IPS-18c (cell line): Measurements from ENCODE around the gene VNN1.
"Not testable (repeated sequence)": the region's sequence is repeated elsewhere in the genome, so short reads cannot be mapped to it uniquely, and the experiment has no call there.

Source experiments
- H3K4me3 ChIP-seq: 2 replicates; pipeline ENCODE4 v1.7.0; 2013; ENCODE audit warnings: low read depth, mild to moderate bottlenecking, low read length, moderate library complexity; ENCODE audit not compliant: insufficient read depth
- H3K9me3 ChIP-seq: one replicate; pipeline ENCODE4 v1.6.1; 2013; ENCODE audit warnings: mild to moderate bottlenecking, low read length, moderate library complexity; ENCODE audit not compliant: control insufficient read depth, insufficient read depth

Gene VNN1

GRCh38 chr6:132690678-132691077 is 23.2 kb downstream of the VNN1 start:
- Histone ChIP-seq H3K4me3 (no peak overlapping the region), H3K9me3 (no peaks in the 10 kb centered on the region)

GRCh38 chr6:132687306-132687705 is 26.5 kb downstream of the VNN1 start:
- Histone ChIP-seq H3K4me3 (no peak overlapping the region), H3K9me3 (no peaks in the 10 kb centered on the region)

DNA sequence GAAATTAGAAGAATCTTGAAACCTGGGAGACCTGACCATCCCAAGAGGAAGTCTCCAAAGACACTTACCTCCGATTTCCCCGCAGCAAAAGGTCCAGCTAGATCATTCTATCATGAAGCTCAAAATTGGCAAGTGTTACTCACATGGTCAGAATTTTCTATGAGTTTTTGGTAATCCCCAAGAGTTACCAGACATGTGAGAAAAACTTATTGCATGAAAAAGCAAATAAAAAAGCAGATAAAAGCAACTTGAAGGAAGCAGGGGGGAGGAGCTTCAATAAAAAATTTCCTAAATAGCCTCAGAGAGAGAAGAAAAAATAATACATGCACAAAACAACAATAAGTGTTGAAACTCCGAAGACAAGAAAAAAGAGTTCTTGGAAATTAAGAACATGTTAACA is 27.3 kb downstream of the VNN1 start:
- Histone ChIP-seq H3K9me3 (no peaks in the 10 kb centered on the region), H3K4me3 (no peak overlapping the region)

DNA sequence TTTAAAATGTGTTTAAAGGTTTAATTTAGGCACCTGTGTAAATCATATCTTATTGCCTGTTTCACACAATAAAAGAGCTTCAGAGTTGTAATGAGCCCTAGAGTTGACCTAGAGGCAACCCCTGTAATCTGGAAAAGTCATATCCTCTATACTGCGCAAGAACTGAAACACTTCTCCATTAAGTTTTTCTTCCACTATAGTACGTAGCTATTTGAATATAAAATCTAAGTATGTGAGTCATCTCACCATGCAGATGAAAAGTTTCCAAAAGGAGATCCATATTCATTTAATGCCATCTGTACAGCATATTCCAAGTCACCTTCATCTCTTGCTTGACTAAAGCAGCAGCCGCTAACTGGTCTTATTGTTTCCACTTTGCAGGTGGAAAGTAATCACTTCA is 28.8 kb downstream of the VNN1 start:
- Histone ChIP-seq H3K4me3 (no peak overlapping the region), H3K9me3 (no peaks in the 10 kb centered on the region)

DNA sequence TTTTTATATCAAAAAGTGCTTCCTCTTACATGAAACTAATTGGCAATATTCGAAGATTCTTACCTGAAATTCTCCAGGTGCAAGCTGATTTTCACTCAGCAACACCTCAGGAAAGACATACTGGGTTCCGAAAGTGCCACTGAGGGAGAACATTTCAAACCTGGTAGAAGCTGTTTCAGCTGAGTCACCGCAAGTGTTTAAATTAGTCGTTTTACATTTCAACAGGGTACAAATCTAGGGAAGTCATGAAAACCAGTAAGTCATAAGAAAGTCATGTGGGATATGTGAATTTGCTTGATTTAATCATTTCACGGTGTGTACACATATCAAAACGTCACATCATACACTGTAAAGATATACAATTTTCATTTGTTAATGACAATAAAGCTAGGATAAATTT is 29.6 kb downstream of the VNN1 start:
- Histone ChIP-seq H3K4me3 (no peak overlapping the region), H3K9me3 (no peaks in the 10 kb centered on the region)

DNA sequence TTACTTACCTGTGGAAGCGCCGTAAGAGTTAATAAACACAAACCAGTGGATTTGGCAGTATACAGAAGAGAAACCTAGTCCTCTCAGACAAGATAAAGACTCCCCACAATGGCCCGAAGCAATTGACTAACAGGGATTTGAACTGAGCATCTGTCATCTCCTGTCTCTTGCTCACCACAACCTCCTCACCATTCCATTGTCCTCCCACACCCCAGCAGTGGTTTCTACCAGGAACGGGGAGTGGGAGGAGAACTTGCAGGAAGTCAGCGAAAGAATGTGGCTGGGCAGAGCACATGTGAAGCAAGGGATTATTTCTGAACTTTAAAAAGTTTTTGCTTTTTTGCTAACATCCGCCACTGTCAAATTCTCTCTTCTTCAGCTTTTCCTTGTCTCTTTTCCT is 30.3 kb downstream of the VNN1 start:
- Histone ChIP-seq H3K4me3 (no peak overlapping the region), H3K9me3 (no peaks in the 10 kb centered on the region)

GRCh38 chr6:132679094-132679493 is 34.8 kb downstream of the VNN1 start:
- not testable (repeated sequence) for H3K4me3 ChIP-seq, H3K9me3 ChIP-seq

GRCh38 chr6:132675749-132676148 is 38.1 kb downstream of the VNN1 start:
- H3K9me3 ChIP-seq: no peaks in the 10 kb centered on the region
- no peak overlapping the region for H3K4me3 ChIP-seq

- no peak overlapping the region for H3K4me3 ChIP-seq
- no peaks in the 10 kb centered on the region for H3K9me3 ChIP-seq
These were observed 38.9 kb downstream of the VNN1 start for GRCh38 chr6:132675002-132675401.

DNA sequence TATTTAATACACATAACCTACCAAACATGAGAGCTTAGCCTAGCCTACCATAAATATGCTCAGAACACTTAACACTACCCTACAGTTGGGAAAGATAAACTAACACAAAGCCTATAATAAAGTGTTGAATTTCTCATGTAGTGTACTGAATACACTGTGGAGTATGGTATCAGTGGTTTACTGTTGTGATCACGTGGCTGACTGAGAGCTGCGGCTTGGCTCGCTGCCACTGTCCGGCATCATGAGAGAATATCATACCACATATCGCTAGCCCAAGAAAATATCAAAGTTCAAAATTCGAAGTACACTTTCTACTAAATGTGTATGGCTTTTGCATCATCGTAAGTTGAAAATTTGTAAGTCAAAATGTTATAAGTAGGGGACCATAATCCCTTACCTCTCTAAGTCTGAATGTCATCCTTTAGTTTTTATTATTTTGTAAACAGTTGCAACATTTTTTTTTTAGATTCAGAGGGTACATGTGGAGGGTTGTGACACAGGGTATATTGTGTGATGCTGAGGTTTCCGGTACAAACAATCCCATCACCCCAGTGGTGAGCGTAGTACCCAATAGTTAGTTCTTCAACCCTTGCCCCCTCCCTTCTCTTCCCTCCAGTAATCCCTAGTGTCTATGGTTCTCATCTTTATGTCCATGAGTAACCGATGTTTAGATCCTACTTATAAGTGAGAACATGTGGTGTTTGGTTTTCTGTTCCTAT is 40.3 kb downstream of the VNN1 start:
- H3K4me3 ChIP-seq: no peak overlapping the region
- H3K9me3 ChIP-seq: no peaks in the 10 kb centered on the region

GRCh38 chr6:132671295-132671694 is 42.6 kb downstream of the VNN1 start:
- Histone ChIP-seq H3K4me3 (no peak overlapping the region), H3K9me3 (no peaks in the 10 kb centered on the region)

DNA sequence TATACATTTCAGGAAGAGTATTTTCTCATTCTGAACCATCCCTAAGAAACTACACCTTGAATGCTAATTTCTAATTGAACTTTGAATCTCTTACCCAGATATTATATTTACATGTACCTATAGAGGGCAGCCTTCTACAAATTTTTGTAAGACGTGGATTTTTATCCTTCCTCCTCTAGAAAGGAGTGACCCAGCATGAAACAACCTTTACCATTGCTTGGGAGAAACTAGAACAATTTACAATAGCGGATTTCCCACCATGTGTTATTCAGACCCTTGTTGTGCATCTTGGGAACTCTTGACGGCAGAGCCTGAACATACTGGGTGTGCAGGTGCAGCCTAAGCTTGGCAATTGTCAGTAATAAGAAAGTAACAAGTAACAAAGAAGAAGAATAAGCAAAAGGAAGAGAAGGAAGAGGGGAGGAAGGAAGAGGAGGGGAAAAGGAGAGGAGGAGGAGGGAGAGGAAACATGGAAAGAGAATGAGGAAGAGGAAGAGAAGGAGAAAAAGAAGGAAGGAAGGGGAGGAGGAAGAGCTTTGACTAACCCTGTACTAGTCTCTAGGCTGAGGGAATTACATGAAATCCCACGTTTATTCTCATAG is 44.1 kb downstream of the VNN1 start:
- no peaks in the 10 kb centered on the region for H3K9me3 ChIP-seq
- H3K4me3 ChIP-seq: no peak overlapping the region

DNA sequence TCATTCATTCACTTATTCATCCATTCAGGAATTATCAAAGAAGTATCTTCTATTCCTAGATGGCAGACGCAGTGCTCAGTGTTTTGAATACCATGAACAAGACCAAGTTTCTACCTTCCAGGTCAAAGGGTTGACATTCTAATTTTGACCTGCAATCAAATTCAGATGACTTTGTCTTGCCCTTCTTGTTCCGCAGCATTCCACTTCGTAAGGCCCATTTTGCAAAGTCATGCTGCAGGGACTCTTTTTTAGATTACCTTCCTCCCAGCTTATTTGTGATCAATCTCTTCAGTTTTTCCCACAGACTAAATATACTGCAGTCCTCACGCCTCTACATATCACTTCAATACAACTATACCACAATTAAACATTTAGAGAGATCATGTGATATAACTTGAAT is 47.7 kb downstream of the VNN1 start:
- Histone ChIP-seq H3K9me3 (no peaks in the 10 kb centered on the region), H3K4me3 (no peak overlapping the region)

GRCh38 chr6:132664309-132665034 is 49.4 kb downstream of the VNN1 start:
- Histone ChIP-seq H3K4me3 (no peak overlapping the region), H3K9me3 (no peaks in the 10 kb centered on the region)

GRCh38 chr6:132663661-132664060 is 50.2 kb downstream of the VNN1 start:
- no peaks in the 10 kb centered on the region for H3K9me3 ChIP-seq

GRCh38 chr6:132661906-132662305 is 51.9 kb downstream of the VNN1 start:
- Histone ChIP-seq H3K4me3 (no peak overlapping the region), H3K9me3 (no peaks in the 10 kb centered on the region)

More at GRCh38 chr6:132663661-132664060, 50.2 kb downstream of the VNN1 start:
- H3K4me3 ChIP-seq: no peak overlapping the region

DNA sequence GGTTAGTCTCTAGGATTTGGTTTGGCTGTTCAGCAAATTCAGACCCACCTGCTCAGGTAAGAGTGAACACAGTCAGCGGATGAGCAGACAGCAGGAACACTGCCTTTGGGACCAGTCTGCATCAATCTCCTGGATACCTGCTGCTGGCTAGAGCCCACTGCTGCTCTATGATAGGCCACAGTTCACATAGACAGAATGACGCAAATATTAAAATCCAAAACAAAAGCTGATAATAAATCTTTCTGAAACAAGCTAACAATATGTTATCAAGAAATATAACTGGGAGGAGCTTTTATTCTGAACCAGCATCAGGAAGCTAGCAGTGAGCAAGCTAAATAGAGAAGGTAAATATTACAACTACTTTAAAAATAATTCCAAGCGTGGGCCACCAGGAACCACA is 54.8 kb downstream of the VNN1 start, which contains the start of gene TAAR1:
TAAR1 (minus strand) TSS at position 101 of the 400 bp plus-strand sequence. CDS start 13,179 bp downstream, outside the sequence.
- H3K4me3 ChIP-seq: no peak within 1 kb of the TSS

DNA sequence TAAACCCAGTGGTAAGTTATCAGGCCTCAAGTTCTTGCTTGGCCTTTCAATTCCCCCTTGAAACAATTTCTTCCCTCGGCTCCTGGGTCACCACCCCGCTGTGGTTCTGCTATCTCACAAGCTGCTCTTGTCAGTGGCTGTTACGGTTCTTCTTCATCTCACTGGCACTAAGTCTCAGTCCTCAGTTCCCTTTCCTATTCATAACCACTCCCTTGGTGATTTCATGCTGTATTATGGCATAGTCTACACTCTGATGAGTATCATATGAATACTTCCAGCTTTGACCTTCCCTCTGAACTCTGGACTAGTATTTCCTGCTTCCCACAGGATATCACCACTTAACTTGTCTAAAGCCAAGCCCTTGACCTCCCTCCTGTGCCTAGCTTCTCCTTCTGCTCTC is 62.8 kb downstream of the VNN1 start:
- Histone ChIP-seq H3K4me3 (no peak overlapping the region), H3K9me3 (no peaks in the 10 kb centered on the region)

More for the DNA sequence above, 54.8 kb downstream of the VNN1 start, which contains the start of gene TAAR1:
- no peaks in the 10 kb centered on the region for H3K9me3 ChIP-seq
